AML-193 (cell line): ENCODE data around the gene PRSS2.
A peak's percentile ranks its signal among the peaks of the same experiment; 100 is the strongest.
"Not testable (repeated sequence)": the region's sequence is repeated elsewhere in the genome, so short reads cannot be mapped to it uniquely, and the experiment has no call there.

ENCODE experiments used
- DNase-seq, 2 experiments: peaks; one replicate each; lab custom pipeline; 2025; lab: John Stamatoyannopoulos, UW

Gene PRSS2

DNA sequence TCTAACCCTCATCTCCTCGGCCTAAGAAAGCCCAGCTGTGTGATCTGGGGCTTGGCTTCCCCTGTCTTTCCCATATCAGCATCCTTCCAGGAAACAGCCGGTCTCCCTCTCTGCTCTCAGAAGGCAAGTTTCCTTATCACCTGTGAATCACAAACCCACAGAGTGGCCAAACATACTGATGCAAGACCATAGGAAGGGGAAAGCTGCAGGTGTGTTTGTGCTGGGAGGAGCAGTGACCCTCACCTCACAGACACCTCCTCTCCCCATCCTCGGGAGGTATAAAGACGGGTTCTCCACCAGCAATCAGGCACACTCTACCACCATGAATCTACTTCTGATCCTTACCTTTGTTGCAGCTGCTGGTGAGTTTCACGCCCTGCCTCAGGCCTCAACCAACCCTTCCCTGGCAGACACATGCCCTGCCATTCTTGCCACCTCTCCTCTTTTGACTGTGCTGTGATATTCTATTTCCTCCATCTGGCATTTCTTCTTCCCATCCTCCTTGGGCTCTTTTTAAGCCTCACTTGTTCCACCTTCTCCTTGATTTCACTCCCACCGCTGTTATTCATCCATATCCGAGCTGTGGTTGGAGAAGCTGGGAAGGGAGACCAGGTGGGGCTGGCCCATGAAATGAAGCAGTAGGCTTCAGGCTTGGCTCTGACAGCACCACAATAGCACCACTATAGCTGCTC is at the start of gene PRSS2:
PRSS2 (plus strand) TSS at position 310 of the 692 bp plus-strand sequence; CDS start at position 323, 13 bp downstream.
- DNase-seq, result no peak

DNA sequence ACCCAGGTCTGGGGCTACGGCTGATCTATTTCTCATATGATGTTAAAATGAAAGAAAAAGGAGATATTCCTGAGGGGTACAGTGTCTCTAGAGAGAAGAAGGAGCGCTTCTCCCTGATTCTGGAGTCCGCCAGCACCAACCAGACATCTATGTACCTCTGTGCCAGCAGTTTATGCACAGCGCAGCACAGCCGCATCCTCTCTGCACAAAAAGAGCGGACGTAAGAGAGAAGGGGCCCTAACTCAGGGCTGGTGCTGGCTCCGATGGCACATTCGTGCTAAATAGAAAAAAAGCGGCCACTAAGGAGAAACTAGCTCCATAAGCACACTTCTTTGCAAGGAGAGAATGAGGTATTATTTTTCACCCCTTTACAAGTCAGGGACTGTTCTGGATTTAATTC is 49.8 kb upstream of the PRSS2 start:
- DNase-seq, result no peak

DNA sequence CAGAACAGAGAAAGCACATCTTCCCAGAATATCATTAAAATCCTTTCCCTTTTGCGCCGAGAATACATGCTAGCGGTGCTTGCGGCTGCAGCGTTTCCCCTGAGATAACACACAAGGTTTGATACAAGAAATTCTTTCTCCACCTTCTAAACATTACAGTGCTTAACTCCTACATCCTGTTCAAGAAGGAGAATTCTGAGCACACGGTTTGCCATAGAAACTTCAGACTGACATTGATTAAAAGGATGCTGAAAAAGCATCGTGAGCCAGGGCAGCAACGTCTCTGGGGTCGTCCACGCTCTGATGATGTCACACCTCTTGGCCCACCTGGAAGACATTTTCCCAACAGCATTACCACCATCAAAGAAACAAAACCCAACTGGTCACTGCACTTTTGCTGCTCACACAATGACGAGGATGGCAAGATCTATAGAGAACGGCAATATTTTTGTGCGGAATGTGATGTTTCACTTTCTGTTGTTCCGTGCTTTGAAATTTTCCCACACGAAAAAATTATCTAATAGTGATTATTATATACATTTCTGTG is 48.4 kb upstream of the PRSS2 start:
- DNase-seq, result no peak

DNA sequence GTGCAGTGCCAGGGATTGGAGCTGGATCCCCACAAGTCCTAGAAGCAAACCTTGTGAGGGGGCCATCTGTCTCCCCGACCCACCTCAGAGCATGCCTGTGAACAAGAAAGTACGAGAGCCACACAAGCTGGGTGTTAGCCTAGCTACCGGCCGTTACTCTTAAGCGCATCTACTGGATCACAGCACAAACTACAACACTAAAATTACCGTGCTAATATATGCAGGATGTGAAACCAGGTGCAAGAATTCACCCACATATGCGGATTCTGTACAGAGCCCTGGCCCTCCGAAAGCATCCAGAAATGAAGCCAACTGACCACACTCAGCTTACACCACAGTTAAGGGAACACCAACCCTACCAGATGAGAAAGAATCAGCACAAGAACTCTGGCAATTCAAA is 37.5 kb upstream of the PRSS2 start:
- DNase-seq, result no peak

DNA sequence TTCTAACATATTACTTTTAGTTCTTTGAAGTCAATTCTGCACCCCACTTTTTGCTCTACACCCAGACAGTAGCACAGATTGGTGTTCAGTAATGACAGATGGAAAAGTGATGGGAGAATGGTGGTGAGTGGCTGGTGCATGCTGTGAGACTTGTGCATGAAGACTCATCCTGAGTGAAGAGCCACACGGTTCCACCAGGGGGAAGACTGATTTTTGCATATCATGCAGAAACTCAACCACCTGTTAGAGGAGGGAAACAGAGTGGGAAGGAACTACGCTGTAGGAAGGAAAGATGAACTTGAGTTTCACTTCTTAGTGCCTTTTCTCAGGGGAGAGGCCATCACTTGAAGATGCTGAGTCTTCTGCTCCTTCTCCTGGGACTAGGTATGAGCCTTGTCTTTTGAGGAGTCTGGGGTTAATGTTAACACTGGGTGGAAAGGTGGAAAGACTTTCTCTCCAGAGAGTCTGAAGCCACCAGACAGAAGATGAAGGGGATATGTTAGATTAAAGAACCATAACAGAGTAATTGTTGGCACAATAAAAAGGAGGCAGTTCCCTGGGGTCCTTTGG is 30.8 kb upstream of the PRSS2 start:
- DNase-seq, result no peak

DNA sequence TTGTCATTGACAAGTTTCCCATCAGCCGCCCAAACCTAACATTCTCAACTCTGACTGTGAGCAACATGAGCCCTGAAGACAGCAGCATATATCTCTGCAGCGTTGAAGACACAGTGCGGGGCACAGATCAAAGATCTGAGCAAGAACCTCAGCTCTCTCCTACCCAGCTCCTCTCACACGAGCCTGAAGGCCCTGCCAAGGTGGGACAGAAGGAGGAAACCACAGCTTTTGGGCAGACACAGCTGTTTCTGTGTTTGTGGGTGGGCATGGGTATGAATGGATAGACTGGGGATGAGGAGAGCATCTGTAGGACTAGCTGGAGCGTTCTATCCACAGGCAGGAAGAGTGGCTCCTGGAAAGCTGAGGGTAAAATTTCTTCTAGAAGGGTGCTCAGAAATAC is 30.0 kb upstream of the PRSS2 start:
- DNase-seq, result no peak

DNA sequence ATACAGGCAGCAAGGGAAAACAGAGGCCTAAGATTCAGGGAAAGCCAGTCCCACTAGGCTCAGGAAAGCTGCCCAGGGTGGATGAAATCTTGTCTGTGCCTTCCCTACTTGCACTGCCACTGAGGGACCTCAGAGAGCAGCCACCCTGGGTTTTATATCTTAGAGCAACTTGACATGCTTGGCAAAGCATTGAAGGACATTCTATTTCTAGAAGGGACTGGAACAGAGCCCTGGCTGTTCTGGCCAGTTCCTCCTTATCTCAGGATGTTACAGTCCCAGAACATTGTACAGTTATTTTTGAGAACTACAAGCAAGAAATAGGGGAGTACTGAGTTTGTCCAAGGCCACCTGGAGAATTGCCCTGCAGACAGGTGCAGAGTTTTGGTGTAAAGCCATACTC is 28.8 kb upstream of the PRSS2 start:
- DNase-seq, result not testable (repeated sequence)

DNA sequence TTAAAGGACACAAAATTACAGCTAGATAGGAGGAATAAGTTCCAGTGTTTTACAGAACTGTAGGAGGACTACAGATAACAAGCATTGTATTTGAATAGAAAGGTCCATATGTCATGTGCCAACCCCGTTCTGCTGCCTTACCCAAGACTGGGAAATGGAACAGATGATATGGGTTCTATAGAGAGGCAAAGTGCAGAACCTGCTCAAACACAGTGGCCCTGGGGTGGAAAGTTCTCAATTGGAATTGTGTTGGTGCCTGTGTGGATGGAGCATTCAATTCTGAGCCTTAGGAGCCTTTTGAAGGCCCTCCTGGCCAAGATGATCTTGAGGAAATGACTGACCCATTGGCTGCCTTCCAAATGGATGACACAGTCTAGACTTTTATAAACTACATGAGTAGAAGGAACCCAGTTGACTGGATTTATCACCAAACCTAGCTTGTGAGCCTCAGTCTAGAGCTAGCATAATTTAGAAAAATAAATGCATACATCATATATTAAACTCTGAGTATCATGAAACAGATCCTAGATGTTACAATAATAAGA is 25.6 kb upstream of the PRSS2 start:
- no peak for DNase-seq

DNA sequence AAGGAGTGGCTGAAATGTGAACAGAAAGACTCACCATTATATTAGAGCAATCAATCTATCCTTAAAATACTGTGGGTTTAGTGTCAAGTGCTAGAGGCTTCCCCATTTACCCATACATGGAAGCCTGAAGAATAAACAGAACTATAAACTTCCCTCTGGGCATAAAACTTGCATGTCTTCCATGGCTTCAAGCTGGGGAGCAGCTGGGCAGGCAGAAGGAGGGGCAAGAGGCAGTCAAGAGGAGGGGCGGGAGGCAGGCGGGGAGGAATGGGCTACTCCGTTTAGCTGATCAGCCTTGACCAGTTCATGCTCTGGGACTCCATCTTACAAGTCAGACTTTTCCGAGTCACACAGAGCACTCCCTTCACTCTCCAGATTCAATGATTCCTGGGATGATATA is 25.0 kb upstream of the PRSS2 start:
- DNase-seq, result no peak

DNA sequence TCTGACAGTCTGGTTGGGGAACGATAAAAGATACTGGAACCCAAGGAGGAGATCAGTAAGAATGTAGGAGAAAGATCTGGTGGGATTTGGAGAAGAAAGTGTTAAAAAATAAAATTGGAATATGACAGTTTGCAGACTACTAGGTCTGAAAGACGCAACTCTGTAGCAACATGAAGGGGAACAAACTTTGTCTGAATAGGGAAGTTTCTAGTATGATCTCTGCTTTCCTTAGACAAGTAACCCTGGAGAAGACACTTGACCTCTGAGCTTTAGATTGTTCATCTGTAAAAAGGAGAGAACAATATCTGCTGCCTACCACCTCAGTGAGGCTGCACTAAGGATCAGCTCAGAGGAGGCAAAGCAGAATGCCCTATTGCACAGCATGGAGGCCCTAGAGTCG is 24.5 kb upstream of the PRSS2 start:
- DNase-seq, result peak; percentile 12 to 13

DNA sequence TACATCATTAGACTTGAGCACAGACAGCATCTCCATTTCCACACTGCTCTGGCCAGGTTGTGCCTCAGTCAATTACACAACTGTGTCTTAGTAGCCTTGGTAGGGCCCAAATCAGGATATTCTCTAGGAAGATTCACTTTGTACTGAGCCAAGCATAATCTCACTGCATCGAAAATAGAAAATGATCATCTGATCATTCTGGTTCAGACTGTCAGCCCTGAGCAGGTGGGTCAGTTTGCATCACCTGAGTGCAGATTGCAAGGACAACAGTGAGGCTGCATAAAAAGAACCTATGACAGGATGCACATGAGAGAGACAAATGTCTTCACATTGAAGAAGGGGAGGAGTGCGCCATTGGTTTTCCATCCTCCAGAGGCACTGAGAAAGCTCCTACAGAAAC is 22.4 kb upstream of the PRSS2 start:
- DNase-seq, result not testable (repeated sequence)

DNA sequence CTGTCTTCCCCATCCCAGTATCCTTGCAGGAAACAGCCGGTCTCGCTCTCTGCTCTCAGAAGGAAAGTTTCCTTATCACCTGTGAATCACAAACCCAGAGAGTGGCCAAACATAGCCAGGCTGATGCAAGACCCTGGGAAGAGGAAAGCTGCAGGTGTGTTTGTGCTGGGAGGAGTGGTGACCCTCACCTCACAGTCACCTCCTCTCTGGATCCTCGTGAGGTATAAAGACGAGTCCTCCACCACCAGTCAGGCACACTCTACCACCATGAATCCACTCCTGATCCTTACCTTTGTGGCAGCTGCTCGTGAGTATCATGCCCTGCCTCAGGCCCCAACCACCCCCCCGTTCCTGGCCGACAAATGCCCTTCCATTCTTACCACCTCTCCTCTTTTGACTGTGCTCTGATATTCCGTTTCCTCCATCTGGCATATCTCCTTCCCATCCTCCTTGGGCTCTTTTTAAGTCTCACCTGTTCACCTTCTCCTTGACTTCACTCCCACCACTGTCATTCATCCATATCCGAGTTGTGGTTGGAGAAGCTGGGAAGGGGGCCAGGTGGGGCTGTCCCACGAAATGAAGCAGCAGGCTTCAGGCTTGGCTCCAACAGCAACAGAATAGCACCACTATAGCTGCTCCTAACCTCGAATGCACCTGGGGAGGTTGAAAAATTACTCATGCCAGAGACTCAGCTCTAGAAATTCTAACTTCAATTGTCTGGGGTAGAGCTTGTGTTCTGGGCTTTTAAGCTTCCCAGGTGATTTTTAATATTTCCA is 21.4 kb upstream of the PRSS2 start, which contains the start of gene PRSS1:
PRSS1 (plus strand) TSS at position 255 of the 776 bp plus-strand sequence; CDS start at position 268, 13 bp downstream.
- no peak for DNase-seq

DNA sequence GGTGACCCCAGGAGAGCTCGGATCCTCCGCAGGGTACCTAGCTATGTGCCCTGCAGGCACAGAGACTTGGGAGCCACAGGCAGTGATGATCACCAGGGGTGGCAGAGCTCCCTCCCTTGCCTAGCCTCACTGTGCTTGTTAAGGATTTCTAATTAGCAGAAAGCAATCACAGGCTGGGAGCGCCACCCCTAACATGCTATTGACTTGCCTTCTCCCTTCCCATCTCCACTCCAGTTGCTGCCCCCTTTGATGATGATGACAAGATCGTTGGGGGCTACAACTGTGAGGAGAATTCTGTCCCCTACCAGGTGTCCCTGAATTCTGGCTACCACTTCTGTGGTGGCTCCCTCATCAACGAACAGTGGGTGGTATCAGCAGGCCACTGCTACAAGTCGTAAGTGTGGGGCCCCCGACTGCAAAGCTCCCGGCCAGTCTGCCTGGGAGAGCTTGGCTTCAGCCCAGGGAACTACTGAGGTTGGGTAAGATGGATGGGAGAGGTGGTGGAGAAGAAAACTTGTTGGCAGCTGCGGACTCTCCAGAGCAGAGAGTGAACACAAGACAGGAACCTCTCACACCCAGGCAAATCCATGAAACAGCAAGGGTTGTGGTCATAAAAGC is 20.3 kb upstream of the PRSS2 start:
- DNase-seq, result no peak

DNA sequence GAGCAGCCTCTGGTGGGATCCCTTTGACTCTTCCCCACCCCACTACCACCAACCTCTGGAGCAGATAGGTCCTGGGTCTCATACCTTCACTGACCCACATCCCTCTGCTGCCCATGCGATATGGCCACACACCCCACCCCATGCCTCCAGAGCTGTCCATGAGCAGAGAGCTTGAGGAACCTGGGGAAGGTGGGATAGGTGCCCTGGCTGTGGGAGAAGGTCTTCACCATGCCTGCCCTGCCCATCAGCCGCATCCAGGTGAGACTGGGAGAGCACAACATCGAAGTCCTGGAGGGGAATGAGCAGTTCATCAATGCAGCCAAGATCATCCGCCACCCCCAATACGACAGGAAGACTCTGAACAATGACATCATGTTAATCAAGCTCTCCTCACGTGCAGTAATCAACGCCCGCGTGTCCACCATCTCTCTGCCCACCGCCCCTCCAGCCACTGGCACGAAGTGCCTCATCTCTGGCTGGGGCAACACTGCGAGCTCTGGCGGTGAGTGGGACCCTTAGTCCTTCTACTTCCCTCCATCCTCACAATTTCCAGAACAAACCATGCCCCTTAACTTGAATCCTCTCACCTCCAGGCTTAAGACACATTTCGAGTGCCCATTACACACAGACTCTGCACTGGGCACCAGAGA is 19.1 kb upstream of the PRSS2 start:
- DNase-seq, result not testable (repeated sequence)

DNA sequence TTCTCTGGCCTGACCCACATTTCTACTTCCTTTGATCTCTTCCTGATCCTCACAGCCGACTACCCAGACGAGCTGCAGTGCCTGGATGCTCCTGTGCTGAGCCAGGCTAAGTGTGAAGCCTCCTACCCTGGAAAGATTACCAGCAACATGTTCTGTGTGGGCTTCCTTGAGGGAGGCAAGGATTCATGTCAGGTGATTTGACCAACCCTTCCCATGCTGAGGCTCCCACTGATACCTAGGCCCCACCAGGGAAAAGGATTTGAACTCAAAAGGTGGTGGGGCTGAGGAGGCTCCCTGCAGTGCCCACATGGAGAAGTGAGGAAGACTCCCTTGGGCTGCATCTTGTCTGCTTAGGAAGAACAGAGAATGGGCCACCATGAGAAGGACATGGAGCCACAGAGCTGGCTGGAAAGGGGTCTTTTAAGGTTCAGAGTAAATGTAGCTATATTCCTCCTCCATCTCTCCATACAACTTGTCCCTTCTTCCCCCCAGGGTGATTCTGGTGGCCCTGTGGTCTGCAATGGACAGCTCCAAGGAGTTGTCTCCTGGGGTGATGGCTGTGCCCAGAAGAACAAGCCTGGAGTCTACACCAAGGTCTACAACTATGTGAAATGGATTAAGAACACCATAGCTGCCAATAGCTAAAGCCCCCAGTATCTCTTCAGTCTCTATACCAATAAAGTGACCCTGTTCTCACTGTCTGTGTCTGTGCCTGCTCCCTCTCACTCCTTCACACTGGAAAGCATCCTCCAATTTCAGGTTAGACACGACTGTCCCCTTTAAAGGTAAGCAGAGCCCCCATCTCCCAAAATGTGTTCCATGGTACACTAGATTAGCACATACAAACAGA is 18.2 kb upstream of the PRSS2 start:
- DNase-seq, result no peak

DNA sequence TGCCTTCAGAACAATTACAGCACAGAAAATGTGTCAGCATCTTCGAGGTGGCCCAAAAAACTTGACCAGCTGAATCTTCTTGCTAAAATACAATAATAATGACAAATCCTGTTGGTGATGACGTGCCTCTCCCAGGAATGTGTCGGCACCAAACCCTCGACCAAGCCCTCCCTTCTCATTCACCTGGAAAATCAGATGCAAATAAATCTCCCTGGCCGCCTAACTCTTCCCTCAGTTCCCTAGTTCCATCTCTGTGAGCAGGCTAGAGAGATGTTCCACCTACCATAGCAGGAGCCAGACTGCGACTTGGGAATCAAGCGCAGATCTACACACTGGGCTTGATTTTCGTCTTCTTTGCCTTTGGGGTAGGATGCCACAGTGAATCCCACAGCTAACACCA is 17.4 kb upstream of the PRSS2 start:
- no peak for DNase-seq

DNA sequence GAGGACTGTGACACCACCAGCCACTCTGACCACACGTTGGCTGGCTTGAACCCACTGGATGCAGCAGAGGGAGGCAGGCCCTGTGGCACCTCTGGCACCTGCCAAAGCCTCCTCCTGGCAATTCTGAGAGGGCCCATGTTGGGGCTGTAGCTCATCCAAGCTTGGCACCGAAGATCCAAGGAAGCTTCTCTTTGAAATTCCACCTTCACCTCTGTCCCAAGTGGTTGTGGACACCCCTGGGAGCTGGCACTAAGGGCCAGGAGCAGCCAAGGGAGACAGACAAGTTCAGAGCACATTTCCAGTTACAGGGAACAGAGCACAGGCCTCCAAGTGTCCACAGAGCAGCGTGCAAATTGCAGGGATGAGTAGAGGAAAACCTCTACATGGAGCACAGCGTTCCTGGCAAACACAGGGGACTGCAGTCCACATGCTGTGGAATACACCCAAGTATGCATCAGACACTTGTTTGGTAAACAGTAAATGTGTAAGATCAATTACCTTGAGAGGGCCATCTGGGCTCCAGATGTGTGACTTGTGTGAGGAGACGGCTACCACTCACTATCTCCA is 16.8 kb upstream of the PRSS2 start:
- not testable (repeated sequence) for DNase-seq

DNA sequence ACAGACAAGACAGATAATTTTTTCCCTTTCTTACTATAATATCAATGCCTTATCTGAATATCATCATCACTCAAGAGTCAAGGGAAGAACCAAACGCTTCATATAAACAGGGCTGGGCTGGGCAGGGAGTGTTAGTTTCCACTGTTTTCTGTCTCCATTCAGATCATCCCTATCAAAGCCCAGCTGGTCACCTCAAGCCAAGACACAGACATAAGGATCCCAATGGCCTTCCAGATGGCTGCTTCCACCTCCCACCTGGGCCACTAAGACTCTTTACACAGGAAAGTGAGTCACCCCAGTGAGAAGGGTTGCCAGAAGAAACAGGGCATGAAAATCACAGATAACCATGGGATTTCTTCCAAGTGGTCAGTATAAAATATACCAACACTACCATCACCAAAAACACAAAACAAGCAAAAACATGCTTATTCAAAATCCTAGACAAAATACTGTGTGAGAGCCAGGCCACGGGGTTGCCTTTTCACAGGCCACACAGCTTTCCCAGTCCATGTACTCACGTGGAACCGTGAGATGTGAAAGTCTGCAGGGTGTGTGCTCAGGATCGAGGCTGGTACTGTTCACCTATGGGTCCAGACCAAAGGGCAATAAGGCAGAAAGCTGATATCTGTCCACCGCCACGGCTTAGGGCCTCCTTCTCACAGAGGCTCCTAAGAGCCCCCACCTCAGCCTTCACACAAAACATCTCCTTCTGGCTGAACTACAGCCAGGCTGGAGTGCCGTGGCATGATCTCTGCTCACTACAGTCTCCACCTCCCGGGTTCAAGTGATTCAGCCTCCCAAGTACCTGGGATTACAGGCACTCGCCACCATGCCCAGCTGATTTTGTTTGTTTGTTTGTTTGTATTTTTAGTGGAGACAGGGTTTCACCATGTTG is 15.8 kb upstream of the PRSS2 start:
- DNase-seq, result no peak

DNA sequence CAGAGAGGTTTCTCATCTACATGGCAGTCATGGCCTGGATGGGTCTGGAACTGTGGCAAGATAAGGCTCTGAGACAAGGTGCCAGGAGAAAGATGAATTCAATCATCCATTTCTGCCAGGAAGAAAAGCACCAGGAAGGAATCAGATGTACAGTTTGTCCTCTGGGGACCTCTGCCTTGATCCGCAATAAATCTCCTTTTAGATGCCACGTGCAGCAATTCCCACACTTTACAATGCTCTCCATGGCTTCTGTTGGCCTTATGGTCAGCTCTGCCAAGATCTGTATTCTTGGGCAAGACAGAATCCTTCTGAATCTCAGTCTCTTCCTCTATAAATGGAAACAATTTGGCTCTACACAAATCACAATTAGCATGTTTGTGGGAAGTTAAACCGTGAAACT is 12.5 kb upstream of the PRSS2 start:
- DNase-seq, result not testable (repeated sequence)
